H9 (cell line): Measurements from ENCODE around the gene SYS1. TPM values are rescaled to one million over a fixed set of nuclear protein-coding genes. Genes with fewer than 3 reads are reported as not detected.

Source experiments
- DNase-seq: peaks from one replicate; pipeline ENCODE4 v3.0.0-alpha.2; 2017
- H2AFZ ChIP-seq: one replicate; pipeline ENCODE4 v1.6.1; 2013; ENCODE audit warnings: mild to moderate bottlenecking, low read length, control low read depth, moderate library complexity
- H2AK5ac ChIP-seq: 2 replicates; pipeline ENCODE4 v1.6.1; 2013; ENCODE audit warnings: low read length, control low read depth, mixed read lengths; ENCODE audit not compliant: insufficient read length
- H2BK120ac ChIP-seq: one replicate; pipeline ENCODE4 v1.6.1; 2013; ENCODE audit warnings: low read depth, mild to moderate bottlenecking, low read length, control low read depth, inconsistent platforms; ENCODE audit not compliant: poor library complexity, severe bottlenecking
- H2BK12ac ChIP-seq: 2 replicates; pipeline ENCODE4 v1.6.1; 2013; ENCODE audit warnings: low read length, control low read depth, mixed read lengths, low read depth; ENCODE audit not compliant: insufficient read length
- H2BK15ac ChIP-seq: 2 replicates; pipeline ENCODE4 v1.6.1; 2013; ENCODE audit warnings: low read depth, low read length, control low read depth
- H2BK20ac ChIP-seq: one replicate; pipeline ENCODE4 v1.6.1; 2013; ENCODE audit warnings: low read depth, mild to moderate bottlenecking, low read length, control low read depth, inconsistent platforms; ENCODE audit not compliant: poor library complexity, severe bottlenecking
- H2BK5ac ChIP-seq: 2 replicates; pipeline ENCODE4 v1.6.1; 2013; ENCODE audit warnings: low read length, control low read depth, mixed read lengths; ENCODE audit not compliant: insufficient read length
- H3K14ac ChIP-seq: 2 replicates; pipeline ENCODE4 v1.6.1; 2013; ENCODE audit warnings: low read length, control low read depth; ENCODE audit not compliant: insufficient read depth
- H3K18ac ChIP-seq: 2 replicates; pipeline ENCODE4 v1.6.1; 2013; ENCODE audit warnings: low read depth, mild to moderate bottlenecking, mixed read lengths, low read length, control low read depth; ENCODE audit not compliant: insufficient read length
- H3K23ac ChIP-seq: 2 replicates; pipeline ENCODE4 v1.6.1; 2013; ENCODE audit warnings: low read length, control low read depth, mixed read lengths, low read depth; ENCODE audit not compliant: insufficient read length
- H3K23me2 ChIP-seq: 2 replicates; pipeline ENCODE4 v1.6.1; 2013; ENCODE audit warnings: low read depth, mild to moderate bottlenecking, mixed read lengths, low read length, control low read depth; ENCODE audit not compliant: insufficient read length, poor library complexity, severe bottlenecking
- H3K27ac ChIP-seq: 2 replicates; pipeline ENCODE4 v1.5.1; 2013; ENCODE audit warnings: low read length, control low read depth, mixed read lengths, low read depth; ENCODE audit not compliant: insufficient read length
- H3K27me3 ChIP-seq: 2 replicates; pipeline ENCODE4 v1.6.1; 2013; ENCODE audit warnings: low read length, control low read depth, inconsistent platforms; ENCODE audit not compliant: insufficient read depth
- H3K4ac ChIP-seq: 2 replicates; pipeline ENCODE4 v1.6.1; 2013; ENCODE audit warnings: low read depth, mild to moderate bottlenecking, control low read depth, inconsistent platforms, low read length, moderate library complexity
- H3K4me1 ChIP-seq: 2 replicates; pipeline ENCODE4 v1.6.1; 2013; ENCODE audit warnings: low read length, control low read depth, inconsistent platforms; ENCODE audit not compliant: insufficient read depth
- H3K4me2 ChIP-seq: 2 replicates; pipeline ENCODE4 v1.6.1; 2013; ENCODE audit warnings: low read length, control low read depth, mixed read lengths; ENCODE audit not compliant: insufficient read length, insufficient read depth
- H3K56ac ChIP-seq: 2 replicates; pipeline ENCODE4 v1.6.1; 2013; ENCODE audit warnings: low read depth, mild to moderate bottlenecking, mixed read lengths, low read length, control low read depth; ENCODE audit not compliant: insufficient read length
- H3K79me1 ChIP-seq: 2 replicates; pipeline ENCODE4 v1.6.1; 2013; ENCODE audit warnings: low read depth, mild to moderate bottlenecking, moderate library complexity, low read length, control low read depth, inconsistent platforms; ENCODE audit not compliant: insufficient read depth, poor library complexity, severe bottlenecking
- H3K79me2 ChIP-seq: 2 replicates; pipeline ENCODE4 v1.6.1; 2013; ENCODE audit warnings: low read length, control low read depth, inconsistent platforms; ENCODE audit not compliant: insufficient read depth
- H3K9ac ChIP-seq: 2 replicates; pipeline ENCODE4 v1.6.1; 2013; ENCODE audit warnings: low read length, control low read depth, mixed read lengths; ENCODE audit not compliant: insufficient read length; ENCODE audit errors: extremely low read depth
- H3K9me3 ChIP-seq: one replicate; pipeline ENCODE4 v1.6.1; 2013; ENCODE audit warnings: low read depth, low read length, inconsistent platforms; ENCODE audit not compliant: control insufficient read depth
- H3T11ph ChIP-seq: one replicate; pipeline ENCODE4 v1.6.1; 2013; ENCODE audit warnings: mild to moderate bottlenecking, low read length, control low read depth, inconsistent platforms
- H4K20me1 ChIP-seq: one replicate; pipeline ENCODE4 v1.6.1; 2013; ENCODE audit not compliant: control insufficient read depth, insufficient read length, insufficient read depth
- H4K5ac ChIP-seq: 2 replicates; pipeline ENCODE4 v1.6.1; 2013; ENCODE audit warnings: low read depth, mild to moderate bottlenecking, mixed read lengths, low read length, control low read depth; ENCODE audit not compliant: insufficient read length
- H4K8ac ChIP-seq: replicated peaks from 2 replicates; pipeline ENCODE4 v1.6.1; 2013; ENCODE audit warnings: low read length, control low read depth, mixed read lengths, low read depth; ENCODE audit not compliant: insufficient read length
- H4K91ac ChIP-seq: 2 replicates; pipeline ENCODE4 v1.6.1; 2013; ENCODE audit warnings: low read depth, mild to moderate bottlenecking, moderate library complexity, mixed read lengths, low read length, control low read depth; ENCODE audit not compliant: insufficient read length
- H3K27ac Mint-ChIP-seq, 3 experiments: 2 replicates in 2 of 3; 3 replicates in 1 of 3; pipeline ENCODE4 v1.8.0; 2020 to 2021; ENCODE audit warnings: mixed read lengths in 3 of 3, mild to moderate bottlenecking in 1 of 3, moderate library complexity in 1 of 3
- H3K27me3 Mint-ChIP-seq: 2 replicates; pipeline ENCODE4 v1.8.0; 2021; ENCODE audit warnings: low read depth, mild to moderate bottlenecking, moderate library complexity, mixed read lengths
- H3K36me3 Mint-ChIP-seq, 3 experiments: 2 replicates in 2 of 3; 3 replicates in 1 of 3; pipeline ENCODE4 v1.8.0; 2020 to 2021; ENCODE audit warnings: low read depth in 3 of 3, mixed read lengths in 3 of 3; ENCODE audit not compliant: insufficient read depth in 1 of 3
- H3K4me1 Mint-ChIP-seq, 2 experiments: 2 replicates each; pipeline ENCODE4 v1.8.0; 2020; ENCODE audit warnings: mixed read lengths in 2 of 2
- H3K4me3 Mint-ChIP-seq, 2 experiments: 2 replicates in 1 of 2; 3 replicates in 1 of 2; pipeline ENCODE4 v1.8.0; 2020 to 2021; ENCODE audit warnings: mild to moderate bottlenecking in 2 of 2, mixed read lengths in 2 of 2, moderate library complexity in 1 of 2
- H3K9me3 Mint-ChIP-seq, 2 experiments: 2 replicates in 1 of 2; 3 replicates in 1 of 2; pipeline ENCODE4 v1.8.0; 2020; ENCODE audit warnings: mild to moderate bottlenecking in 2 of 2, mixed read lengths in 2 of 2, moderate library complexity in 1 of 2
- CTCF ChIP-seq: fragments of 200-600 bp; sonication (generic); conservative IDR thresholded peaks from 3 replicates; pipeline ENCODE4 v1.8.0; 2021; ENCODE audit warnings: antibody characterized with exemption, mild to moderate bottlenecking
- WGBS: extraction: QIAGEN DNeasy Blood & Tissue Kit; methylation state at CpG from one replicate; pipeline ENCODE4 v1.1.7; 2013; ENCODE audit warnings: missing lambda C conversion rate, low lambda C conversion rate, mixed read lengths; ENCODE audit not compliant: insufficient read length; ENCODE audit errors: extremely low coverage; 5-methylcytosine and 5-hydroxymethylcytosine counted together
- total RNA-seq: library from RNA; stranded (reverse); gene quantifications from 2 replicates; pipeline ENCODE4 v1.2.1, GENCODE V29; 2021

The SYS1 gene
- total RNA-seq, 1 experiment from 2014 or later: 21.0 TPM

GRCh38 chr20:45374101-45374467 is 11.1 kb downstream of the SYS1 start:
- Histone ChIP-seq H3K27ac (no peak overlapping the region), H3K23ac (no peak overlapping the region), H4K8ac (no peak overlapping the region), H2BK120ac (no peak overlapping the region), H3K4ac (no peak overlapping the region), H3K18ac (no peak overlapping the region), H3K9me3 (no peaks in the 10 kb centered on the region), H3T11ph (no peak overlapping the region), H2BK12ac (no peak overlapping the region), H4K20me1 (no peaks in the 10 kb centered on the region), H3K56ac (no peak overlapping the region), H2BK15ac (no peak overlapping the region), H4K5ac (no peak overlapping the region), H3K4me1 (no peaks in the 10 kb centered on the region), H3K9ac (no peak overlapping the region), H3K23me2 (peaks cover 11% of the 10 kb centered on the region), H2AK5ac (no peak overlapping the region), H2BK20ac (no peak overlapping the region), H2AFZ (no peak overlapping the region), H2BK5ac (no peak overlapping the region), H3K79me1 (no peaks in the 10 kb centered on the region), H3K79me2 (no peaks in the 10 kb centered on the region), H4K91ac (no peak overlapping the region), H3K27me3 (peaks cover 2% of the 10 kb centered on the region; the same call in 1 of the 2 replicates), H3K4me2 (peak overlapping the region; percentile 90), H3K14ac (no peak overlapping the region)
- H3K9me3 Mint-ChIP-seq: no peaks in the 10 kb centered on the region
- DNase-seq: no peak
- peak overlapping the region in 1 of 2 experiments; percentile 81; a peak in 3 of 5 replicates for H3K4me3 Mint-ChIP-seq
- no peaks in the 10 kb centered on the region; a peak in 2 of 7 replicates for H3K36me3 Mint-ChIP-seq
- H3K27ac Mint-ChIP-seq: no peak overlapping the region
- peaks cover 18% of the 10 kb centered on the region for H3K27me3 Mint-ChIP-seq
- TF ChIP-seq CTCF: no peak; the same call in 2 of the 3 replicates
- no CpG with 5 or more reads among the region's 9 CpGs for WGBS
- H3K4me1 Mint-ChIP-seq: peaks cover 15 to 20% of the 10 kb centered on the region in 2 experiments
